Neural cell (in vitro differentiated cells): Measurements from ENCODE around the gene IQCM. TPM values are rescaled to one million over a fixed set of nuclear protein-coding genes. Genes with fewer than 3 reads are reported as not detected.

Experiments used
- H2AFZ ChIP-seq: fragments of 200-600, 300-800 bp; sonication (generic), shearing (Covaris generic); 2 replicates; pipeline ENCODE4 v1.6.0; 2014; ENCODE audit warnings: low read depth, mild to moderate bottlenecking, antibody characterized with exemption, low read length, moderate library complexity
- H3F3A ChIP-seq: fragments of 200-600 bp; shearing (Covaris generic); 2 replicates; pipeline ENCODE4 v1.6.1; 2016; ENCODE audit warnings: mild to moderate bottlenecking, moderate library complexity, mixed read lengths, antibody characterized with exemption, low read length; ENCODE audit not compliant: insufficient read depth, poor library complexity, severe bottlenecking
- H3K27ac ChIP-seq: fragments of 200-600, 300-800 bp; sonication (generic), shearing (Covaris generic); 2 replicates; pipeline ENCODE4 v1.5.1; 2014; ENCODE audit warnings: mild to moderate bottlenecking, low read length, moderate library complexity
- H3K27me3 ChIP-seq: fragments of 300-800, 200-600 bp; sonication (generic), shearing (Covaris generic); 2 replicates; pipeline ENCODE4 v1.6.0; 2014; ENCODE audit warnings: mild to moderate bottlenecking, low read depth, low read length, moderate library complexity; ENCODE audit not compliant: insufficient read depth
- H3K36me3 ChIP-seq: fragments of 300-800, 200-600 bp; sonication (generic), shearing (Covaris generic); 2 replicates; pipeline ENCODE4 v1.5.1; 2014; ENCODE audit warnings: mild to moderate bottlenecking, antibody characterized with exemption, low read length, moderate library complexity; ENCODE audit not compliant: insufficient read depth
- H3K4me2 ChIP-seq: fragments of 300-800, 200-600 bp; sonication (generic), shearing (Covaris generic); 2 replicates; pipeline ENCODE4 v1.6.0; 2014; ENCODE audit warnings: mild to moderate bottlenecking, low read length
- H3K4me3 ChIP-seq: fragments of 300-800, 200-600 bp; sonication (generic), shearing (Covaris generic); 2 replicates; pipeline ENCODE4 v1.5.1; 2014; ENCODE audit warnings: mild to moderate bottlenecking, low read length, moderate library complexity
- H3K79me2 ChIP-seq: fragments of 200-600 bp; shearing (Covaris generic); replicated peaks from 2 replicates; pipeline ENCODE4 v1.6.0; 2014; ENCODE audit warnings: mild to moderate bottlenecking, low read length, moderate library complexity; ENCODE audit not compliant: insufficient read depth
- H3K9ac ChIP-seq: fragments of 300-800, 200-600 bp; sonication (generic), shearing (Covaris generic); 2 replicates; pipeline ENCODE4 v1.6.1; 2016; ENCODE audit warnings: mild to moderate bottlenecking, low read length, mixed read lengths
- H3K9me2 ChIP-seq: fragments of 200-600 bp; shearing (Covaris generic); 2 replicates; pipeline ENCODE4 v1.6.1; 2016; ENCODE audit warnings: mild to moderate bottlenecking, low read length, mixed read lengths; ENCODE audit not compliant: insufficient read depth
- H3K9me3 ChIP-seq: fragments of 200-600, 300-800 bp; sonication (generic), shearing (Covaris generic); 2 replicates; pipeline ENCODE4 v1.6.1; 2016; ENCODE audit warnings: mild to moderate bottlenecking, mixed run types, low read length, moderate library complexity, mixed read lengths
- H4K20me1 ChIP-seq: fragments of 200-600 bp; shearing (Covaris generic); 2 replicates; pipeline ENCODE4 v1.6.1; 2016; ENCODE audit warnings: mild to moderate bottlenecking, mixed run types; ENCODE audit not compliant: insufficient read depth
- CTCF ChIP-seq: fragments of 450-650 bp; IDR thresholded peaks from 2 replicates; pipeline ENCODE4 v1.5.1; 2014; ENCODE audit warnings: antibody characterized with exemption, mild to moderate bottlenecking, moderate library complexity; ENCODE audit not compliant: poor library complexity, severe bottlenecking
- EP300 ChIP-seq: fragments of 450-650 bp; conservative IDR thresholded peaks from 2 replicates; pipeline ENCODE4 v1.6.1; 2014; ENCODE audit warnings: antibody characterized with exemption, mild to moderate bottlenecking, moderate library complexity; ENCODE audit not compliant: poor library complexity, severe bottlenecking
- EZH2 ChIP-seq: fragments of 200-600, 300-800 bp; shearing (Covaris generic), sonication (generic); IDR thresholded peaks from 2 replicates; pipeline ENCODE4 v1.6.1; 2014; ENCODE audit warnings: antibody characterized with exemption, low read length, borderline replicate concordance, mild to moderate bottlenecking; ENCODE audit not compliant: insufficient read depth, poor library complexity, severe bottlenecking
- MXI1 ChIP-seq: fragments of 450-650 bp; conservative IDR thresholded peaks from 2 replicates; pipeline ENCODE4 v1.6.1; 2014; ENCODE audit warnings: antibody characterized with exemption, mild to moderate bottlenecking; ENCODE audit not compliant: poor library complexity, severe bottlenecking
- POLR2AphosphoS5 ChIP-seq: IDR thresholded peaks from 2 replicates; pipeline ENCODE4 v1.6.1; 2012
- RAD21 ChIP-seq: fragments of 450-650 bp; conservative IDR thresholded peaks from 2 replicates; pipeline ENCODE4 v1.6.1; 2014; ENCODE audit warnings: antibody characterized with exemption, mild to moderate bottlenecking, moderate library complexity
- REST ChIP-seq: IDR thresholded peaks from 2 replicates; pipeline ENCODE4 v1.6.1; 2012; ENCODE audit warnings: borderline replicate concordance
- SMC3 ChIP-seq: fragments of 450-650 bp; conservative IDR thresholded peaks from 2 replicates; pipeline ENCODE4 v1.6.1; 2014; ENCODE audit warnings: antibody characterized with exemption, mild to moderate bottlenecking, moderate library complexity; ENCODE audit not compliant: poor library complexity
- TAF1 ChIP-seq: IDR thresholded peaks from 2 replicates; pipeline ENCODE4 v1.6.1; 2012; ENCODE audit warnings: low read depth
- polyA plus RNA-seq: library from polyadenylated mRNA; depleted of rRNA; stranded (reverse); fragments of >200 nt; gene quantifications from 2 replicates; pipeline ENCODE4 v1.2.3, GENCODE V29; 2014

IQCM gene
- polyA plus RNA-seq, 1 donor from 2014 or later: not detected

GRCh38 chr4:149728444-149728843 is 87.2 kb downstream of the IQCM start:
- Histone ChIP-seq H3K9me3 (no peaks in the 10 kb centered on the region), H2AFZ (no peak overlapping the region), H4K20me1 (no peaks in the 10 kb centered on the region), H3K27me3 (no peaks in the 10 kb centered on the region), H3K9me2 (no peaks in the 10 kb centered on the region), H3K36me3 (no peaks in the 10 kb centered on the region), H3K9ac (no peak overlapping the region), H3F3A (no peaks in the 10 kb centered on the region), H3K27ac (no peak overlapping the region), H3K4me3 (no peak overlapping the region), H3K79me2 (no peaks in the 10 kb centered on the region), H3K4me2 (no peak overlapping the region)
- no peak for TF ChIP-seq EP300

- TF ChIP-seq EP300: no peak
- Histone ChIP-seq H3K27ac (no peak overlapping the region), H3K9ac (no peak overlapping the region), H3F3A (no peaks in the 10 kb centered on the region), H3K4me2 (no peak overlapping the region), H3K9me3 (no peaks in the 10 kb centered on the region), H3K9me2 (no peaks in the 10 kb centered on the region), H3K4me3 (no peak overlapping the region), H4K20me1 (no peaks in the 10 kb centered on the region), H3K27me3 (no peaks in the 10 kb centered on the region), H3K36me3 (no peaks in the 10 kb centered on the region), H3K79me2 (no peaks in the 10 kb centered on the region), H2AFZ (no peak overlapping the region)
These were observed 88.0 kb downstream of the IQCM start for GRCh38 chr4:149727663-149728062.

- no peak for TF ChIP-seq MXI1
- no peak for TF ChIP-seq REST
- H4K20me1 ChIP-seq: no peaks in the 10 kb centered on the region
These were observed 92.6 kb downstream of the IQCM start for GRCh38 chr4:149723065-149723464.

GRCh38 chr4:149719806-149720205 is 95.8 kb downstream of the IQCM start:
- H3K9me2 ChIP-seq: no peaks in the 10 kb centered on the region
- H3K4me2 ChIP-seq: no peak overlapping the region
- no peaks in the 10 kb centered on the region for H4K20me1 ChIP-seq
- no peak overlapping the region for H3K27ac ChIP-seq
- H3K4me3 ChIP-seq: no peak overlapping the region
- H3K9ac ChIP-seq: no peak overlapping the region
- H3K9me3 ChIP-seq: peaks cover 3% of the 10 kb centered on the region
- H3K27me3 ChIP-seq: no peaks in the 10 kb centered on the region
- H3F3A ChIP-seq: no peaks in the 10 kb centered on the region
- H3K36me3 ChIP-seq: no peaks in the 10 kb centered on the region
- no peak for TF ChIP-seq SMC3
- no peak for TF ChIP-seq REST
- no peak for TF ChIP-seq RAD21
- TF ChIP-seq EP300: no peak
- TF ChIP-seq CTCF: no peak
- no peak for TF ChIP-seq POLR2AphosphoS5
- no peak for TF ChIP-seq TAF1
- TF ChIP-seq EZH2: no peak
- TF ChIP-seq MXI1: no peak
- H3K79me2 ChIP-seq: no peaks in the 10 kb centered on the region
- H2AFZ ChIP-seq: no peak overlapping the region

More at GRCh38 chr4:149723065-149723464, 92.6 kb downstream of the IQCM start:
- no peak overlapping the region for H3K4me2 ChIP-seq
- H3K27me3 ChIP-seq: no peaks in the 10 kb centered on the region
- no peaks in the 10 kb centered on the region for H3K36me3 ChIP-seq
- no peak overlapping the region for H2AFZ ChIP-seq
- peaks cover 3% of the 10 kb centered on the region for H3K9me3 ChIP-seq
- H3F3A ChIP-seq: no peaks in the 10 kb centered on the region
- H3K4me3 ChIP-seq: no peak overlapping the region
- no peak overlapping the region for H3K27ac ChIP-seq
- H3K9me2 ChIP-seq: no peaks in the 10 kb centered on the region
- H3K79me2 ChIP-seq: no peaks in the 10 kb centered on the region
- H3K9ac ChIP-seq: no peak overlapping the region
